Posterior cingulate gyrus (tissue), 11 donors: Measurements from ENCODE around the gene DGKA.
"Not testable (repeated sequence)": the region's sequence is repeated elsewhere in the genome, so short reads cannot be mapped to it uniquely, and the experiment has no call there.

Source experiments
- DNase-seq, 10 donors: peaks; one replicate each; pipeline versions ENCODE4 v3.0.0 to v3.0.0-alpha.2; 2020 to 2021; ENCODE audit warnings: mixed read lengths in 3 of 10
- intact Hi-C: fragments of 100-400 bp; cut with DNase I; formaldehyde crosslinking; loops from one replicate; pipeline ENCODE4 v1.15.1; 2023

Gene DGKA

DNA sequence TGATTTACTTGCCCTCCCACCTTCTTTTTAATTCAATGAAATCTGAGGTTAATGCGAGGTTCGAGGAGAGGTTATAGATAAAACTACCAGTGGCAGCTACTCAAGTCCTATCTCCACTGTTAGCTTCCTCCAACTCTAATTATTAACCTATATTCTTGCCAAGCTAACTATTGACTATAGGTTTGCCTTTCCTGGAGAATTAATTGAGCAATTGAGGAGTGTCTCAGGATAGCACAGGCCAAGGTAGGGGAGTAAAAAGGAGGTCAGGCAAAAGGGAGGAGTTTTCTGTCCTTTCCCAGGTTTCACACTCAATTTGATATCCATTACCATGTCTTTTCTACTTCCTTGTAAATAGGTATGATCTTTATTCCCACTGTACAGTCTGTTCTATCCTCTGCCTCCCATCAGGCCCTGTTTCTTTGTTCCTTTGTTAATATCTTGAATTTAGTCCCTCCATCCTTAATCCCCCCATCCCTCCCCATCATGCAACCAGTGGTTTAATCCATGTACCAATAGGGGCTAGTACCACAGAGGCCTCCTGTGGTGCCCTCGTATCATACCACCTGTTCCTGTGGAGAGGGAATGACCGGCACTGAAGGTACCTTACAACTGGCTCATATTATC, 62.4 kb downstream of the DGKA start:
- intact Hi-C loops = no loop called here
- no peak for DNase-seq

DNA sequence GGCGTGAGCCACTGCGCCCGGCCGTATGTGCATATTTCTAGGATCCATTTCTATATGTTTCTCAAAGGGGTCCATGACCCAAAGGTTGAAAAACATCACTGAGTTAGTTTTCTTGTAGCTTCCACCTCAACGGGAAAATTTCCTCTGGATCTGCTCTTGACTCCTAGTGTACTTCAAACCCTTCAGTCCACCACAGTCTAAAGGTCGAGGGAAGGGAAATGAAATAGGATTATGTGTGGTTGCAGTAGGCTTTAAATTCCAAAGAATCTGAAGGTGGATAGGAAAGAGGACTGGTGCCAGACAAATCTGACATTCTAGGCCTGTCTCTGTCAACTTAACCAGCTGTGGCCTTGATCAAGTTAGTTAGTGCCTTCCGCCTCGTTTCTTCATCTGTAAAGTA, 64.4 kb downstream of the DGKA start:
- DNase-seq = no peak
- intact Hi-C loops = loop anchor here (5.0 kb wide), 1 partner anchor 122 kb away; the partner anchor contains the start of genes RPL41 and ZC3H10

DNA sequence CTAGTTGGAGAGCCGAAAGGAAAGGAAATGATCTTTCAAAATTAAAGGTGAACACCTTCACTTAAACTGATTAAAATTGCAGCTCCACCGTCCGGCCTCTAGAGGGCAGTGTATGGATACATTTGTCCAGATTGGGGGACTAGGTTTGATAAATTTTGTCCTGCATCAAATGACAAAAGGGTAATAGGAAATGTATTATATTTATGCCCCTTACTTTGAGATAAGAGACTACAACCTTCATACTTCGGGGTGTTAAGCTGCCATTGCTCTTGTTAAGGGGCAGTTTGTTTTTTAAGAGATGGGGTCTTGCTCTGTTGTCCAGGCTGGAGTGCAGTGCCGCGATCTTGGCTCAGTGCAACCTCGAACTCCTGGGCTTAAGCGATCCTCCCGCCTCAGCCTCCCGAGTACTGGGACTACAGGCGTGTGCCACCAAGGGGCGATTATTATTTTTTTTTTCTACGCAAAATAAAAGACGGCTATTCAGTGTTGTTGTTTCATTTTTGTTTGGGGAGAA, 65.3 kb downstream of the DGKA start:
- DNase-seq = peak in 7 of 10 donors; percentile 35 to 87 (median 58)
- intact Hi-C loops = loop anchor here (1.0 to 5.0 kb wide), 2 partner anchors 45 to 121 kb away; partner anchors contain the start of genes RPL41, RPS26 and ZC3H10

DNA sequence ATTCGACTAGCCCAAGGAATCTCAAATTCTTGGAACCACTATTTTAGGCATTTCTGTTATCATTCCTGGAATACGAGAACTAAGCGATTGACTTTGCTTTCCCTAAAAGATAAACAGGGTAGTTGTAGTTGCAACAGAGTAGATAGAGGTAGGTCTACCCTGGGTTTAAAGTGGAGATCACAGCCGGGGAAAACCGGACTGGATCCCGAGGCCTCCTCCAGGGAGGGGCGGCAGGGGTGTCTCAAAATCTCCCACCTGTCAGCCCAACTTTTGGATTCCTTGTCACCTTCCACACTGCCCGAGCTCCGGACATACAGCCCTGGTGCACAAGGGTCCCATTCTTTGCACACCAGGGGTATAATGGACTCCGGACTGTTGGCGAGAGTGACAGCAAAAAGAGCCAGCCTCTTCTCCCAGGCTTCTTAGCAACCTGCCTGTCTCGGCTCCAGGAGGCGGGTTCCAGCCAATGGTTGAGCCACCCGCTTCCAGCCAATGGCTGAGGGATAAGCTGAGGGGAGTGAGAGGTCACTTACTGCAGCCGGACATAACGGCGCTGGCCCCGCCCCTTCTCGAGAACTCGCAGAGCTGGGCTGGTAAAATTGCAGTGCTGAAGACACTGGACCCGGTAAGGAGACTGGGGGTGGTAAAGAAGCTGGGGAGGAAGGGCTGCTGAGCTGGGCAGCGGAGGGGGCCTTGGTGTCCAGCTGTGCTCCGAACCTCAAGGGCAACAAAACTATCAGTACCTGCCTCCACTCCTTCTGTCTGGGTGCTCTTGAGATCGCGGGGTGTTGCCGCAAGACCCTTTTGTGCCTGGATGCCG, 66.0 kb downstream of the DGKA start, which contains the start of gene SUOX:
Gene SUOX (plus strand): TSS at position 562 of the 820 bp plus-strand sequence. CDS start 4,946 bp downstream, outside the sequence.
- intact Hi-C loops = loop anchor here (1.0 to 5.0 kb wide), 3 partner anchors 10 to 120 kb away; partner anchors contain the start of genes RPL41, RPS26 and ZC3H10
- DNase-seq = peak; percentile 94 to 100 (median 98)

DNA sequence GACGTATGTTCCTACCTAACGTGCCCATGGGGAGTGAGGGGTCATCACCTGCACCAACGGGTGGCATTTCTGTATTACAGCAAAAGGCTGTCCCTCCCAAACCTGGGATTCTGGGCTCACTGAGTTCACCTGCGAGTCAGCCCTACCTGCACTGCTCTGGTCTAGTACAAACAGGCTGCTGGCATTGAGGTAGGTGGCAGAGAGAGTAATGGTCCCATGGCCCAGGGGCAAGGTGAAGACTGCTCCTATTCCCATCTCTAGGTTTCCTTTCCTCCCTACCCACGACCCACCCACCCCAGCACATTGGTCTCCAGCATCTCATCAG, 66.5 kb downstream of the DGKA start:
- no peak for DNase-seq
- intact Hi-C loops = loop anchor here (1.0 to 5.0 kb wide), 2 partner anchors 10 to 120 kb away; partner anchors contain the start of genes RPL41 and ZC3H10

DNA sequence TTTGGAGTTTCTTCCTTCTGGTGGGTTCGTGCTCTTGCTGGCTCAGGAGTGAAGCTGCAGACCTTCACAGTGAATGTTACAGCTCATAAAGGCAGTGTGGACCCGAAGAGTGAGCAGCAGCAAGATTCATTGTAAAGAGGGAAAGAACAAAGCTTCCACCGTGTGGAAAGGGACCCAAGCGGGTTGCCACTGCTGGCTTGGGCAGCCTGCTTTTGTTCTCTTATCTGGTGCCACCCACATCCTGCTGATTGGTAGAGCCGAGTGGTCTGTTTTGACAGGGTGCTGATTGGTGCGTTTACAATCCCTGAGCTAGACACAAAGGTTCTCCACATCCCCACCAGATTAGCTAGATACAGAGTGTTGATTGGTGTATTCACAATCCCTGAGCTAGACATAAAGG, 68.6 kb downstream of the DGKA start:
- intact Hi-C loops = loop anchor here (5.0 kb wide), 1 partner anchor 118 kb away; the partner anchor contains the start of genes RPL41 and ZC3H10
- DNase-seq = not testable (repeated sequence)

DNA sequence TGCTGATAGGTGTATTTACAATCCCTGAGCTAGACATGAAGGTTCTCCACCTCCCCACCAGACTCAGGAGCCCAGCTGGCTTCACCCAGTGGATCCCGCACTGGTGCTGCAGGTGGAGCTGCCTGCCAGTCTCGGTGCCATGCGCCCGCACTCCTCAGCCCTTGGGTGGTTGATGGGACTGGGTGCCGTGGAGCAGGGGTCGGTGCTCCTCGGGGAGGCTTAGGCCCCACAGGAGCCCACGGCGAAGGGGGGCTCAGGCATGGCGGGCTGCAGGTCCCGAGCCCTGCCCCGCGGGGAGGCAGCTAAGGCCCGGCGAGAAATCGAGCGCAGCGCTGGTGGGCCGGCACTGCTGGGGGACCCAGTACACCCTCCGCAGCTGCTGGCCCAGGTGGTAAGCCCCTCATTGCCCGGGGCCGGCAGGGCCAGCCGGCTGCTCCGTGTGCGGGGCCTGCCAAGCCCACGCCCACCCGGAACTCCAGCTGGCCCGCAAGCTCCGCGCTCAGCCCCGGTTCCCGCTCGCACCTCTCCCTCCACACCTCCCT, 69.1 kb downstream of the DGKA start:
- peak in 2 of 10 donors; percentile 67 to 78 for DNase-seq
- intact Hi-C loops = loop anchor here (5.0 kb wide), 1 partner anchor 117 kb away; the partner anchor contains the start of genes RPL41 and ZC3H10

GRCh38 chr12:56001487-56002100, 70.6 kb downstream of the DGKA start:
- intact Hi-C loops = no loop called here
- no peak for DNase-seq

DNA sequence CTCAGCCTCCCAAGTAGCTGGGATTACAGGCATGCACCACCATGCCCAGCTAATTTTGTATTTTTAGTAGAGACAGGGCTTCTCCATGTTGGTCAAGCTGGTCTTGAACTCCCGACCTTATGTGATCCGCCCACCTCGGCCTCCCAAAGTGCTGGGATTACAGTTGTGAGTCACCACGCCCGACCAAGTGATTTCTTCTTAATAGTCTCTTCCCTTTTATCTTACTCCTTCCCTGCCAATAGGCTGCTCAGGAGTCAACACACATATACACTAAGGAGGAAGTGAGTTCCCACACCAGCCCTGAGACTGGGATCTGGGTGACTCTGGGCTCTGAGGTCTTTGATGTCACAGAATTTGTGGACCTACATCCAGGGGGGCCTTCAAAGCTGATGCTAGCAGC, 72.4 kb downstream of the DGKA start:
- DNase-seq, intact Hi-C loops: not testable (repeated sequence)
